ENCODE results near the gene NOVA2. TPM values are rescaled to one million over a fixed set of nuclear protein-coding genes. Genes with fewer than 3 reads are reported as not detected.

The NOVA2 gene
- total and polyA plus RNA-seq, 2 donors: 0.09 to 1.0 TPM

DNA sequence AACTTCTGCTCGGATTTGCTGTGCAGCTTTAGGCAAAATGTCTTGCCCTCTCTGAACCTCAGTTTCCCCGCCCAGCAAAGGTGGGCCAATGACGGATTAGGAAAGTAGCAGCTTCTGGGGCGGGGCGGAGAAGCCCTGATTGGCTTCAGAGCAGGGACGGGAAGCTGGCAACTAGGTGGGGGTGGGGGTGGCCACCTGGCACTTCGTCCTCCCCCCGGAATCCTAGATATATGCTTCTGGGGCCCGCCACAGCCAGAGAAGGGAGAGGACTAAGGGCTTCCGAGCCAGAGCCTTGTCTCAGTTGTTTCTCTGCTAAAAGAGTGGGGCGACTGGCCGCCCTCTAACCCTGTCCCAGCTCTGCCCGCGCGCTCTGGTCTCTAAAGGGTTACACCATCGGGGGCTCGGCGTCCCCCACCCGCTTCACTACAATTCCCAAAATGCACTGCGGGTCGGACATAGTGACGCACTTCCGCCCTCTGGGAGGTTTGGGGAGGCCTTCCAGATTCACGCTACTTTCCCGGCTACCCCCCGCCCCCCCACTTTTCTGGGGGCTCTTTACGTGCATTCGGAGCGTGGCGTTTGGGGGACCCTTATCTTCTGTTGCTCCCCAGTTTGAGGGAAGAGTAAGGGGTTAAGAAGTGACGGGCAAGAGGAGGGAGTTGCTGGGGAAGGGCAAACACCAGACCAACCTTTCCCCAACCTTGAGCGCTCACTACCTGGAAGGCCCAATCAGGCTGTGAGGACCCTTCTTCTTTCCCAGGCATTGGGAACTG is 87.1 kb downstream of the NOVA2 start:
- H3K27ac ChIP-seq (ENCODE audit: low read depth in 1 of 2, low read length in 1 of 2): peak overlapping the region; percentile 97 to 99
- peak overlapping the region; percentile 76 to 96 for H3K4me3 ChIP-seq (ENCODE audit: low read length in 2 of 2)
- 3% methylated on average over 32 of the region's 32 CpGs for WGBS
- H3K36me3 ChIP-seq (ENCODE audit: control insufficient read depth in 2 of 2, insufficient read depth in 2 of 2, low read length in 1 of 2): peaks cover 0 to 21% of the 10 kb centered on the region in 2 donors
- no peaks in the 10 kb centered on the region for H3K9me3 ChIP-seq (ENCODE audit: control insufficient read depth in 2 of 2, insufficient read depth in 1 of 2, low read length in 1 of 2)
- peak; percentile 88 to 98 (median 93) for DNase-seq (ENCODE audit: low read depth in 6 of 9, low spot score in 9 of 9)
- H3K27me3 ChIP-seq (ENCODE audit: control insufficient read depth in 2 of 2, insufficient read depth in 1 of 2, low read length in 1 of 2): peaks cover 0 to 2% of the 10 kb centered on the region in 2 donors
- H3K4me1 ChIP-seq (ENCODE audit: control insufficient read depth in 2 of 2, insufficient read depth in 2 of 2, low read length in 2 of 2): peaks cover 12 to 43% of the 10 kb centered on the region in 2 donors

DNA sequence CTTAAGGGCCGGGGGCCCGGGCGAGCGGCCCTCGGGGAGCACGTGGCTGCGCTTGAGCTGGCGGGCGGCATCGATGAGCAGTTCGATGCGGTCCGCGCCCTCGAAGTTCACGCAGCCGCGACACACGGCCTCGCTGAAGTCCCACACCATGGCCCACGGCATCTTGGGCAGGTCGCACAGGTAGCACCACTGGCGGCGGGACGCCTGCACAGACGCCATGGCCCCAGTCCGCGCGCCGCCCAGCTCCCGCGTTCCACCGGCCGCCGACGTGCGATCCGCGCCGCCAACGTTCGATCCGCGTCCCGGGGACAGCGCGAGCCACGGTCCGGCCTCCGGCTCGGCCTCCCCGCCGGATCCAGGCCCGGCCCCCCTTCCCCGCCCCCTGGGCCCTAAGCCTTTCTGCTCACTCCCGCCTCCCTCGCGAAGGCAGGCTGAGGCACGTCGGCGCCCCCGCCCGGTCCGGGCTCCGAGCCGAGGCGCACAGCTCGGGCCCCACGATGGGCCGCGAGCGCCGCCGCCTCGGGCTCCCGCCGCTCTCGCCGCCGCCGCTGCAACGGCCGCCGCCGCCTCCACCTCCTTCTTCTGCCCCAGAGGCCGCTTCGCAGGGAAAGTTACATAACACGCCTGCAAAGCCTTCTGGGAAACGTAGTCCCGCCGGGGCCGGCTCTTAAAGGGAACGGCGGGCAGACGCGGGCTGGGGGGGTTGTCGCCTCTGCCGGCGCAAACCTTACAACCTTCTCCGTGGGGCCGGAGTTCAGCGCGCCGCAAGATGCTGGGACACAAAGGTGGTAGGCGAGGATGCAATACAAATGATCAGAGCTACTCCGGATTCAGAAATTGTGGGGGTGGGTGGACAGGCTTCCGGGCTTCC is 87.9 kb downstream of the NOVA2 start, which contains the start of gene IRF2BP1:
Gene IRF2BP1, minus strand, starts transcription at position 586 of the 871 bp plus-strand sequence. Its CDS starts 367 bp downstream, at position 219.
- Histone ChIP-seq H3K36me3 (ENCODE audit: control insufficient read depth in 2 of 2, insufficient read depth in 2 of 2, low read length in 1 of 2) (peaks cover 0 to 16% of the 10 kb centered on the region in 2 donors), H3K9me3 (ENCODE audit: control insufficient read depth in 2 of 2, insufficient read depth in 1 of 2, low read length in 1 of 2) (no peaks in the 10 kb centered on the region), H3K27me3 (ENCODE audit: control insufficient read depth in 2 of 2, insufficient read depth in 1 of 2, low read length in 1 of 2) (peaks cover 0 to 5% of the 10 kb centered on the region in 2 donors), H3K4me3 (ENCODE audit: low read length in 2 of 2) (peak within 1 kb of the TSS; percentile 76 to 96), H3K4me1 (ENCODE audit: control insufficient read depth in 2 of 2, insufficient read depth in 2 of 2, low read length in 2 of 2) (peaks cover 12 to 43% of the 10 kb centered on the region in 2 donors), H3K27ac (ENCODE audit: low read depth in 1 of 2, low read length in 1 of 2) (peak within 1 kb of the TSS; percentile 97 to 99)
- peak; percentile 83 to 98 (median 90) for DNase-seq (ENCODE audit: low read depth in 6 of 9, low spot score in 9 of 9)
- under 1% methylated on average over 107 of the region's 107 CpGs for whole genome bisulfite sequencing

DNA sequence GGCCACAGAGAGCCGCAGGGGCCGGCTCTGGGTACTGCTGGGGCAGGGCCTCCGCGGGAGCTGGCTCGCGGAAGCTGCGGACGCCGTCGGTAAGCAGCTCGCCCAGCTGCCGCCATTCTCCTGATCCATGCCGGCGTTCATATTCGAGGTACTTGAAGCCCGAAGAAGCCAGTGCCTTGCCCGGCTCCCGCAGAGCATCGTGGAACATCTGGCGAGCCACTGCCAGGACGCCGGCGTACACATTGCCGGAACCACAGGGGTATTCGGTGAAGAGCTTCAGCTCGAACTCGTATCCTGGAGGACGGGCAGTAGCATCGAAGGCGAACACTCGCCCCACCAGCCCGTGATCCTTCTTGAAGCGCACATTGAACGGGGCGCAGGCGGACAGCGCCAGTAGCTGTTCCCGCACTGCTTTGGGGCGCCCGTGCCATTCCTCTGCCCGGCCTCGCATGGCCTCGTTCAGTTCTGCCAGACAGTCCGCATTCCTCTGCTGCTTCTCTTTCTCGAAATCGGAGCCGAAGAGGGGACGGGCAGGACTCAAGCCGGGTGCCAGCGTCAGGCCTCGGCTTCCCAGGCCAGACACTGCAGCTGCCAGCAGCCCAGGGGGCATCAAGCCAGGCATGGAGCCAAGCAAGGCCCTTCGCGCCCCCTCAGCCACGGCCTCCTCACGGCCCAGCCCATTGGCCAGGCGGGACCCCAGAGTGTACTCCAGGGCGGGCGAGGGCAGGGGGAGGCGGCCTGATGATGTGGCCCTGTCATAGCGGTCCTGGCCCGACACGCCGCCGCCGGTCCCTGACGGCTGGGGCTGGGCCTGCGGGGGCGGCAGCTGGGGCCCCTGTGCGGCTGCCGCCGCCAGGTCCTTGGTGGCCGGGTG is 88.7 kb downstream of the NOVA2 start:
- WGBS: 77% methylated on average over 72 of the region's 72 CpGs
- Histone ChIP-seq H3K4me1 (ENCODE audit: control insufficient read depth in 2 of 2, insufficient read depth in 2 of 2, low read length in 2 of 2) (peaks cover 12 to 43% of the 10 kb centered on the region in 2 donors), H3K4me3 (ENCODE audit: low read length in 2 of 2) (peak overlapping the region; percentile 76 to 96), H3K9me3 (ENCODE audit: control insufficient read depth in 2 of 2, insufficient read depth in 1 of 2, low read length in 1 of 2) (no peaks in the 10 kb centered on the region), H3K27ac (ENCODE audit: low read depth in 1 of 2, low read length in 1 of 2) (no peak overlapping the region), H3K27me3 (ENCODE audit: control insufficient read depth in 2 of 2, insufficient read depth in 1 of 2, low read length in 1 of 2) (peaks cover 0 to 5% of the 10 kb centered on the region in 2 donors), H3K36me3 (ENCODE audit: control insufficient read depth in 2 of 2, insufficient read depth in 2 of 2, low read length in 1 of 2) (peaks cover 0 to 10% of the 10 kb centered on the region in 2 donors)
- peak in 1 of 9 donors; percentile 20 for DNase-seq (ENCODE audit: low read depth in 6 of 9, low spot score in 9 of 9)

DNA sequence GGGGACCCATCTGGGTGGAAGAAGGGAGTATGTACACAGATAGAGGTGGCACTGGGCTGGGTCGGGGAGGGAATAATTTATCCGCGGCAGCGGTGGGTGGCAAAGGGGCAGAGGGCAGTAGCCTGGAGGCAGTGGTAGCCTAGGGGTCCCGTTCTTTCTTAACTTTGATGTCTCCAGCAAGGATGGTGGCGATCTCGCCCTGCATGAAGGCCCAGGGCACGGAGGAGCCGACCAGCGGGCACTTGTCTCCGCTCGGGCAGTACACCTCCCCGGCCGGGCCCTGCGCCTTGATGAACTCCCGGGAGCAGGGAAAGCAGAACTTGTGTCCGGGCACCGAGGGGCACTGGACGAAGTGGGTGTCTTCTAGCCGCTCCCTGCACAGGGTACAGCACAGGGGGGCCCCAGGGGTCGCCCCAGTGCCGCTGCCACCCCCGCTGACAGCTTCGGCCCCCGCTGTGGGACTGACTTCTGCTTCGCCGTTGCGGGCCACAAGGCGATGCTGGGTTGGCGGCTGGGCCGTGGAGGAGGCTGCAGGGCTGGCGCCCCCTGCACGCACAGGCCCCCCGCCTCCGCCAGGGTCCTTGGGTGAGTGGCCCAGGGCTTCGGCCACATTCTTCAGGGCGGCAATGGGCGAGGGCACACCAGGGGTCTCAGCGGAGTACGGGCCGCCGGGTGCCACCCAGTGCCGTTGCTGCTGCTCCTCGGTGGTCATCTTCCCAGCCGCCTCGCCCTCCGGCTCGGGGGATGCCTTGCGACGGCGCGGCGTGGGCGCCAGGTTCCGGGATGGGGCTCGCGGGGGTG is 89.6 kb downstream of the NOVA2 start:
- 96% methylated on average over 57 of the region's 57 CpGs for WGBS
- H3K9me3 ChIP-seq (ENCODE audit: control insufficient read depth in 2 of 2, insufficient read depth in 1 of 2, low read length in 1 of 2): no peaks in the 10 kb centered on the region
- no peak for DNase-seq (ENCODE audit: low read depth in 6 of 9, low spot score in 9 of 9)
- H3K27ac ChIP-seq (ENCODE audit: low read depth in 1 of 2, low read length in 1 of 2): no peak overlapping the region
- peaks cover 12 to 43% of the 10 kb centered on the region in 2 donors for H3K4me1 ChIP-seq (ENCODE audit: control insufficient read depth in 2 of 2, insufficient read depth in 2 of 2, low read length in 2 of 2)
- H3K36me3 ChIP-seq (ENCODE audit: control insufficient read depth in 2 of 2, insufficient read depth in 2 of 2, low read length in 1 of 2): peaks cover 0 to 9% of the 10 kb centered on the region in 2 donors
- H3K27me3 ChIP-seq (ENCODE audit: control insufficient read depth in 2 of 2, insufficient read depth in 1 of 2, low read length in 1 of 2): peaks cover 0 to 7% of the 10 kb centered on the region in 2 donors
- no peak overlapping the region for H3K4me3 ChIP-seq (ENCODE audit: low read length in 2 of 2)

Other genes starting within 250 kb of the NOVA2 start
- 6.8 TPM for gene FBXO46, start 243.0 kb downstream of the NOVA2 start, total RNA-seq
- 18.8 TPM for gene FBXO46, start 243.0 kb downstream of the NOVA2 start, polyA plus RNA-seq
- not detected for gene MEIOSIN, start 240.4 kb downstream of the NOVA2 start, total RNA-seq
- 0.02 TPM for gene MEIOSIN, start 240.4 kb downstream of the NOVA2 start, polyA plus RNA-seq
- gene SIX5, start 204.6 kb downstream of the NOVA2 start, total RNA-seq: 1.7 TPM
- 7.0 TPM for gene SIX5, start 204.6 kb downstream of the NOVA2 start, polyA plus RNA-seq
- 3.9 TPM for gene DMPK, start 191.4 kb downstream of the NOVA2 start, total RNA-seq
- gene DMPK, start 191.4 kb downstream of the NOVA2 start, polyA plus RNA-seq: 59.4 TPM
- 12.4 TPM for gene DMWD, start 181.0 kb downstream of the NOVA2 start, total RNA-seq
- gene DMWD, start 181.0 kb downstream of the NOVA2 start, polyA plus RNA-seq: 18.1 TPM
- gene RSPH6A, start 158.6 kb downstream of the NOVA2 start, total RNA-seq: not detected
- gene RSPH6A, start 158.6 kb downstream of the NOVA2 start, polyA plus RNA-seq: 0.14 TPM
- 24.5 TPM for gene SYMPK, start 110.7 kb downstream of the NOVA2 start, total RNA-seq
- 151 TPM for gene SYMPK, start 110.7 kb downstream of the NOVA2 start, polyA plus RNA-seq
- gene FOXA3, start 109.5 kb downstream of the NOVA2 start, total RNA-seq: 0.05 TPM
- 0.23 TPM for gene FOXA3, start 109.5 kb downstream of the NOVA2 start, polyA plus RNA-seq
- 19.3 TPM for gene IRF2BP1, start 87.7 kb downstream of the NOVA2 start, total RNA-seq
- 12.3 TPM for gene IRF2BP1, start 87.7 kb downstream of the NOVA2 start, polyA plus RNA-seq
- gene MYPOP, start 71.3 kb downstream of the NOVA2 start, total RNA-seq: 1.8 TPM
- gene MYPOP, start 71.3 kb downstream of the NOVA2 start, polyA plus RNA-seq: 9.1 TPM
- not detected for gene NANOS2, start 59.1 kb downstream of the NOVA2 start, total RNA-seq
- 0.07 TPM for gene NANOS2, start 59.1 kb downstream of the NOVA2 start, polyA plus RNA-seq
- 11.3 TPM for gene CCDC61, start 21.6 kb upstream of the NOVA2 start, total RNA-seq
- gene CCDC61, start 21.6 kb upstream of the NOVA2 start, polyA plus RNA-seq: 23.0 TPM
- gene PGLYRP1, start 49.2 kb upstream of the NOVA2 start, total RNA-seq: 4.3 TPM
- gene PGLYRP1, start 49.2 kb upstream of the NOVA2 start, polyA plus RNA-seq: 0.37 TPM
- gene IGFL4, start 67.1 kb upstream of the NOVA2 start, total RNA-seq: 0.14 TPM
- gene IGFL4, start 67.1 kb upstream of the NOVA2 start, polyA plus RNA-seq: 0.16 TPM
- gene IGFL3, start 150.8 kb upstream of the NOVA2 start, total RNA-seq: not detected
- 0.66 TPM for gene IGFL3, start 150.8 kb upstream of the NOVA2 start, polyA plus RNA-seq
- 0.61 TPM for gene IGFL2, start 174.4 kb upstream of the NOVA2 start, total RNA-seq
- 6.9 TPM for gene IGFL2, start 174.4 kb upstream of the NOVA2 start, polyA plus RNA-seq